ENCODE results near the gene COL4A5. TPM values are rescaled to one million over a fixed set of nuclear protein-coding genes. Genes with fewer than 3 reads are reported as not detected.

COL4A5 gene
- total RNA-seq, 2 donors from 2014 or later, result 2.7 to 7.0 TPM

GRCh38 chrX:108419401-108419800 lies 20.2 kb upstream of the COL4A5 start:
- no peaks in the 10 kb centered on the region for H3K27me3 ChIP-seq
- H3K36me3 ChIP-seq, result no peaks in the 10 kb centered on the region
- H3K4me3 ChIP-seq, result no peak overlapping the region
- intact Hi-C loops (cut with DNase I), result no loop called here
- H3K9me3 ChIP-seq, result no peaks in the 10 kb centered on the region
- no peak overlapping the region for H3K27ac ChIP-seq
- no peak for DNase-seq
- no peak for TF ChIP-seq CTCF (IDR thresholded peaks at IDR 0.05)
- H3K4me1 ChIP-seq, result no peaks in the 10 kb centered on the region
- H3K9ac ChIP-seq (ENCODE audit: low read depth in 2 of 2, low read length in 2 of 2), result no peak overlapping the region

DNA sequence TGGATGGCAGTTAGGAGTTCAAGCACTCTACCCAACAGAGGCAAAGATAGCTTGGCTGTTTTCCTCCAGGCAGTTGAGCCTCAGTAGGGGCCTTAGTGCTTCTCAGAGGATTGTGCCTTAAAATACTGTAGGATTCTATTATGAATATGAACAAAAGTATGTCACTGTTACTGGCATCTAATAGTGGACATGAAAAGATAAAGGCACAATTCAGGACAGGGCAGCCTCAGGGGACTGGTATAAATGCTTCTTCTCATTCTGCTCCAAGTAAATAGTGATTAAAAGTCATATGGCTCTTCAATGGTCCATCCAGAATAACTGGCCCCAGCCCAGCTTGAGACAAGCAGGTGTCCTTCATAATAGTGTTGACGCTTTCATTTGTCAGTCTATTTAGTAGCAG lies 19.2 kb upstream of the COL4A5 start:
- Histone ChIP-seq H3K4me1 (no peaks in the 10 kb centered on the region), H3K9me3 (no peaks in the 10 kb centered on the region), H3K36me3 (no peaks in the 10 kb centered on the region), H3K4me3 (no peak overlapping the region), H3K27ac (no peak overlapping the region), H3K9ac (ENCODE audit: low read depth in 2 of 2, low read length in 2 of 2) (no peak overlapping the region), H3K27me3 (no peaks in the 10 kb centered on the region)
- no peak for TF ChIP-seq CTCF (IDR thresholded peaks at IDR 0.05)
- no peak for DNase-seq
- intact Hi-C loops (cut with DNase I), result no loop called here

DNA sequence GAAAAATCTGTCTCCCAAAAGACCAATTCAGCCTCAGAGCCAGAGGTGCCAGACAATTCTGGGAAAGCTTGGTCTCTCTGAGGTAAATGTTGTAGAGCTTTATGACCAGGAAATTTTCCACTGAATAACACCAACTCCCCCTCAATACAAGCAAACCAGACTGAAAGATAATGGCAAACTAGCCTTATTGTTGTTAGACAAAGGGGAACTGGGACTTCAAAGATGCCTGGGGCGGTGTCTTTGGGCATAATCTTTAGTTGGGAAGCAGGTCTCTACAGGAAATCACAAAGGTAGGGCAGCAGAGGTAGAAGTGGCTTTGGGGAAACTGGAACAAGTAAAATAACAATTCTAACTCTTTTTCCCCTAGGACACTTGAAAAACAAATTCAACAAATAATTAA lies 13.4 kb upstream of the COL4A5 start:
- DNase-seq, result no peak
- Histone ChIP-seq H3K4me3 (no peak overlapping the region), H3K27ac (no peak overlapping the region), H3K9ac (ENCODE audit: low read depth in 2 of 2, low read length in 2 of 2) (no peak overlapping the region), H3K36me3 (no peaks in the 10 kb centered on the region), H3K27me3 (no peaks in the 10 kb centered on the region), H3K9me3 (no peaks in the 10 kb centered on the region), H3K4me1 (no peaks in the 10 kb centered on the region)
- intact Hi-C loops (cut with DNase I), result no loop called here
- no peak for TF ChIP-seq CTCF (IDR thresholded peaks at IDR 0.05)

GRCh38 chrX:108435261-108435660 lies 4.4 kb upstream of the COL4A5 start:
- Histone ChIP-seq H3K36me3 (no peaks in the 10 kb centered on the region), H3K4me1 (no peaks in the 10 kb centered on the region), H3K9ac (ENCODE audit: low read depth in 2 of 2, low read length in 2 of 2) (no peak overlapping the region), H3K27me3 (peaks cover 8% of the 10 kb centered on the region), H3K27ac (no peak overlapping the region), H3K9me3 (no peaks in the 10 kb centered on the region), H3K4me3 (no peak overlapping the region)
- intact Hi-C loops (cut with DNase I), result no loop called here
- DNase-seq, result no peak
- TF ChIP-seq CTCF (IDR thresholded peaks at IDR 0.05), result no peak

DNA sequence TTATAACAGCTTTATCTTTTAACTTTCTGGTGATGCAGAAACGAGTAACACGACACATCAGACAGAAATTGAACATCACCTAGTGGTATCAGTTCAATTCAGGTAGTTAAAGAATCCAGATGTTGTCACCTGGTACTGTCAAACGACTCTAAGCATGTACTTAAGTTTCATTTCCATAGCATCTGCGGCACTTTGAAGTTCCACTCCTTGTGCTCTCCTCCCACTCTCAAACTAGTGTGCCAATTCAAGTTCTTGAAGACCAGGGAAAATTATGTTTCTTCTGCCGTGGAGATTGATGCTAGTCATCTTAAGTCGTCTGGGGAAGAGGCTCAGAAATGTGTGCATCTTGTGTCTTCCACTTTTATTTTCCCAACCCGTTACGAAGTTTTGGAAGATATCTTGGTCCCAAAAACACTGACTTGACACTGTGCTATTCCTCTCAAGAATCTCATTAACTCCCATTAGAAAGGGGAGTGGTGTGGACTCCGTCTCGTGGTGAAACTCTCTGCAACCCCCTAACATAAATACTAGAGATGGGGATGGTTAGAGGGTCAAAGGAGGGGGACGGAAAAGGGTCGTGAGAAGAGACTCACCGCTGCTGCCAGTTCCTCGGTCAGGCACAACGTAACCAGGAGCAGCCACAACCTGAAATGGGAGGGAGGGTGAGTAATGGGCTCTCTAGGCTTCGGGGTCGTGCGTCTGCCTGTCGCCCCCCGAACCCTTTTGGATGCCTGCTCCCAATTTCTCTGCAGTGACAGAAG lies 2.1 kb upstream of the COL4A5 start:
- TF ChIP-seq CTCF (IDR thresholded peaks at IDR 0.05), result no peak
- H3K27me3 ChIP-seq, result peaks cover 15% of the 10 kb centered on the region
- H3K4me3 ChIP-seq, result no peak overlapping the region
- no peaks in the 10 kb centered on the region for H3K36me3 ChIP-seq
- no peak overlapping the region for H3K27ac ChIP-seq
- no peaks in the 10 kb centered on the region for H3K4me1 ChIP-seq
- H3K9me3 ChIP-seq, result no peaks in the 10 kb centered on the region
- intact Hi-C loops (cut with DNase I), result no loop called here
- H3K9ac ChIP-seq (ENCODE audit: low read depth in 2 of 2, low read length in 2 of 2), result no peak overlapping the region
- no peak for DNase-seq
